HUES64 (cell line): ENCODE measurements around the gene PTGER2.

Experiments used
- H3K27ac ChIP-seq: 2 replicates; pipeline ENCODE4 v1.7.0; 2013; ENCODE audit warnings: low read depth, low read length, inconsistent platforms
- H3K27me3 ChIP-seq: 2 replicates; pipeline ENCODE4 v1.6.1; 2013; ENCODE audit warnings: mild to moderate bottlenecking, low read length; ENCODE audit not compliant: insufficient read depth
- H3K36me3 ChIP-seq: 2 replicates; pipeline ENCODE4 v1.6.1; 2013; ENCODE audit warnings: mild to moderate bottlenecking, low read length; ENCODE audit not compliant: insufficient read depth
- H3K4me1 ChIP-seq: 2 replicates; pipeline ENCODE4 v1.6.1; 2013; ENCODE audit warnings: mild to moderate bottlenecking, low read length, moderate library complexity; ENCODE audit not compliant: insufficient read depth
- H3K4me3 ChIP-seq: 2 replicates; pipeline ENCODE4 v1.5.1; 2013; ENCODE audit warnings: mild to moderate bottlenecking, low read length, moderate library complexity
- H3K9ac ChIP-seq: 2 replicates; pipeline ENCODE4 v1.6.1; 2013; ENCODE audit warnings: mild to moderate bottlenecking, low read depth, low read length
- H3K9me3 ChIP-seq: 2 replicates; pipeline ENCODE4 v1.6.1; 2013; ENCODE audit warnings: low read depth, low read length; ENCODE audit not compliant: insufficient read depth
- WGBS: fragments of 150-250, 120-280 bp; methylation state at CpG from one replicate; pipeline ENCODE4 v1.1.7; 2013; ENCODE audit warnings: missing lambda C conversion rate; 5-methylcytosine and 5-hydroxymethylcytosine counted together

Gene PTGER2

DNA sequence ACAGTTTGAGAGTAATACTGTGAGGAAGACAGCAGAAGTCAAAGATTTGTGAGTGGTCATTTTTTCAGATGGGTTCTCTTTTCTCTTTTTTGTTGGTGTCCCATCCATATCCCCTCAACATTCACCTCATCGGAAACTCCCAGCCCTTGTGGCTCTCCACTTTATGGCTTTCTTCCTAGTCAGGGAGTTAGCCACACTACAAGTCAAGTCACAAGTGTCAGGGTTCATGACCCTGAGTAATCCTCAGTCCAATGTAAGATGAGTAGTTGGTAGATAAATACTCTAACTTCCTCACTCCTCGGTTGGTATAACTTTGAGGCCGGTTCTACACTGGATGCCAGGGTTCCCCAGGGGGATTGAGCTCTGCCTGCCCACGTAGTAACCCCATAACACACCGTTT, 41.4 kb downstream of the PTGER2 start:
- Histone ChIP-seq H3K4me1 (no peaks in the 10 kb centered on the region), H3K4me3 (no peak overlapping the region), H3K9me3 (no peaks in the 10 kb centered on the region), H3K36me3 (no peaks in the 10 kb centered on the region), H3K27me3 (no peaks in the 10 kb centered on the region), H3K27ac (no peak overlapping the region), H3K9ac (no peak overlapping the region)
- 74% methylated on average over 5 of the region's 5 CpGs for WGBS

DNA sequence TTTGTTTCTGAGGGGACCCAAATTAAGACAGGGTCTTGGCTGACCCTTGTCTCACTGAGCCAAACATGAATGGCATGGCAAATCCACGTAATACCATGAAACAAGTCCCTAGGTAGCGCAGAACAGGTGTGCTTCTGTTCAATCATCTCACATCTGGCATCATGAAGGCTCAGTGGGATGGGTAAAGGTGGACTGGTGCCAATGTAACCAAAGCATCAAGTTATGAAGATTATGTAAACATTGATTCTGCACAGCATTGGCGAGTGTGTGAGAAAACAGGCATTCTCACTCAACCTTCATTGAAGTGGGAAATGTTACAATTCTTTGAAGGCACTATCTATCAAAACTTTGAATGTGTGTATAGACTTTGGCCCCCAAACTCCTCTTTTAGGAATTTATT, 41.9 kb downstream of the PTGER2 start:
- Histone ChIP-seq H3K27me3 (no peaks in the 10 kb centered on the region), H3K4me1 (no peaks in the 10 kb centered on the region), H3K9ac (no peak overlapping the region), H3K36me3 (no peaks in the 10 kb centered on the region), H3K4me3 (no peak overlapping the region), H3K27ac (no peak overlapping the region), H3K9me3 (no peaks in the 10 kb centered on the region)
- 99% methylated on average over 2 of the region's 3 CpGs for WGBS

DNA sequence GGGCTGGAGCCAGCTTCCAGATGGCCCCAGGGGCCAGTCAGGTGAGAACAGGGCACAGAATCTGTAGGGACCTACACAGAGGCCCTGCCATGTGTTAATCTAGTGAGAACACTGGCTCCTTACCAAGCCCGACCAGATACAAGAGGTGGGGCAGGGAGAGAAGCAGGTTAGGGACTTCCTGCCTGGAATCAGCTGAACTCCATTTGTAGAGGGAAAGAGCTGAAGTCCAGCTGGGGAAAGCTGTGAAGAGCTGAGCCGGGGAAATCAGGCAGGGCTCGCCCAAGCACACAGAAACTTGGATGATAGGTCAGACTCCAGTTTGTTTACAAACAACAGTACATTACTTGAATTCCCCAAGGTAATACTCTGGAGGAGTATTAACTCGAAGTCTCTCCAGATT, 46.7 kb downstream of the PTGER2 start:
- H3K27me3 ChIP-seq = no peaks in the 10 kb centered on the region
- H3K36me3 ChIP-seq = no peaks in the 10 kb centered on the region
- H3K27ac ChIP-seq = no peak overlapping the region
- WGBS = 79% methylated on average over 4 of the region's 4 CpGs
- no peaks in the 10 kb centered on the region for H3K9me3 ChIP-seq
- H3K4me1 ChIP-seq = no peaks in the 10 kb centered on the region
- H3K9ac ChIP-seq = no peak overlapping the region
- no peak overlapping the region for H3K4me3 ChIP-seq

DNA sequence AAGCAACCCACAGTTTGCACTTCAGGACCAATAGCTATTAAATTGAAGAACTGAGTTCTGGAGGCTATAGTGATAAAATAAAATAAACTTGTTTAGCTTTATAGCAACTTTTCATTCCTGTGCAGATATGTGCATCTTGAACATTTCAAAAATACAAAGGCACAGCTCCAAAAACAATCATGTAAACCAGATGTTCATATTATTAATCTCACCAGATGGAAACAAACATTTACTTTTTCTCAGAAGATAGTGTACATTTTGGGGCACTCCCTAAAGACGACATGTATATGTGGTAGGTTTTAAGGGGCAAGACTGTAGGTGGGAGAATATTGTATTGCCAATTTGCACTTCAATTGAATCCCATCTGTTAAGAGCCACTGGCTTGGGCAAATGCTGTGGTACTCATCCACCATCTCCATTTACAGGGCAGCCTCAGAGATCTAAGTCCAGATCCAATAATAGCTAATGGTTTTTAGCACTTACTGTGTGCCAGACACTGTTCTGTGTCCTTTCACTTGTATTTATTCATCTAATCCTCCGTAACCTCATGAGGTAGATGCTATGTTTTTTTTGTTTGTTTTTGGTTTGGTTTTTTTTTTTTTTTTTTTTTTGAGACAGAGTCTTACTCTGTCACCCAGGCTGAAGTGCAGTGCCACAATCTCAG, 49.1 kb downstream of the PTGER2 start:
- no peaks in the 10 kb centered on the region for H3K9me3 ChIP-seq
- H3K4me1 ChIP-seq = no peaks in the 10 kb centered on the region
- no peak overlapping the region for H3K9ac ChIP-seq
- H3K27ac ChIP-seq = no peak overlapping the region
- no peak overlapping the region for H3K4me3 ChIP-seq
- H3K36me3 ChIP-seq = no peaks in the 10 kb centered on the region
- 100% methylated on average over 1 of the region's 2 CpGs for WGBS
- no peaks in the 10 kb centered on the region for H3K27me3 ChIP-seq

DNA sequence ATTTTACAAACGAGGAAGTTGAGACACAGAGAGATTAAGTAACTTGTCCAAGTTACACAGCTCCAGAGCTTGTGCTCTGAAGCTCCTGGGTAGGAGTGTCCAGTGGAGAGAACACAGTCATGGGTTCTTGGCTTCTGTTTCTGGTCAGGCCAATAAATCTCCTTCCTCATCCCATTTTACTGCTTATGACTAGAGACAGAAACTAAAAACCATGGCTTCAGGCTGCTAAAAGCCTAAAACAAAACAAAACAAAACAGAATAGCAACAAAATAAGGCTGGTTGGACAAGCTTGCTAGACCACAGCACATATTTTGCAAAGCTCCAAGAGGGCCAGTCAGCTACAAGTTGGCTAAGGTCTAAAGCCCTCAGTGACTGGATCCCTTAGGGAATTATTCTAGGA, 49.8 kb downstream of the PTGER2 start:
- Histone ChIP-seq H3K27me3 (no peaks in the 10 kb centered on the region), H3K4me3 (no peak overlapping the region), H3K4me1 (no peaks in the 10 kb centered on the region), H3K27ac (no peak overlapping the region), H3K9ac (no peak overlapping the region), H3K9me3 (no peaks in the 10 kb centered on the region), H3K36me3 (no peaks in the 10 kb centered on the region)
- 100% methylated on average over 1 of the region's 1 CpG for WGBS

DNA sequence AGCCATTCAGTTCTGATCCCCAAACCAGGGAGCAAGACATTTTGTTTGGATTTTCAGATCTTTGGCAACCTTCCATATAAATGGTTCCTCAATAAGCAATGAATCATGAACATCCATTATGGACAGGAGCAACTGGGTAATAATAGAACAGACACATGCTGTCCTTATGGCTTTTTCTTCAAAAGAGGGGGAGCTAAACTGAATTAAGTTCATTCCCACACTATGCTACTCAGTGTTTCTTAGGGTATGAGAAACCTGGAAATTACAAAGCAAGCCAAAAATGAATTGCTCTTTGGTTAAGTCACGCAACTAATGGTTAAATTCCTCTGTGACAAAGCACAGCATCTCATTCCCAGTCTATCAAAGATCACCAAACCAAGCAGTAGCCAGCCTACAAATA, 51.0 kb downstream of the PTGER2 start:
- 96% methylated on average over 1 of the region's 1 CpG for WGBS
- Histone ChIP-seq H3K36me3 (no peaks in the 10 kb centered on the region), H3K9me3 (no peaks in the 10 kb centered on the region), H3K9ac (no peak overlapping the region), H3K27ac (no peak overlapping the region), H3K4me1 (no peaks in the 10 kb centered on the region), H3K27me3 (no peaks in the 10 kb centered on the region), H3K4me3 (no peak overlapping the region)

DNA sequence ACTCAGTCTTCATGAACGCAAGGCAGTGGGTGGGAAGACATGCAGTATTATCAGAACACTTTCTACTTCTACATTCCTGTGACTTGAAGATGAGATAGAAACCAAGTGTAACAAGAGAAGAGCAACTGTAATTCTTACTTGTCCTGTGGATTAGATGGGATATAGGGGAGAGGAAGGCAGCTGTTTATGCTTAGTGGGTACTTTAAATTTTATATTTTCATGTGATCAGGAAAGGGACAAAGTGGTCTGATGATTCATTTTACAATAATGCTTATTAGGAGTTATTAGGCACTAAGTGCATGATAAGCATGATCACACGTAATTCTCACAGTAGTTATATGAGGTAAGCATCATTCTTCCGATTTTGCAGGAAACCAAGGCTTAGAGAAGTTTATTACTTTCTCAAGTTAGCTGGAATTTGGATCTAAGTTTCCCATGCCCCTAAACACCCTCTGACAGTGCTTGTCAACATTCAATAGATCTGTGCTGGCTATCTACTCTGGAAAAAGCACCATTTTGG, 52.7 kb downstream of the PTGER2 start:
- Histone ChIP-seq H3K4me1 (no peaks in the 10 kb centered on the region), H3K27me3 (no peaks in the 10 kb centered on the region), H3K9me3 (no peaks in the 10 kb centered on the region), H3K9ac (no peak overlapping the region), H3K27ac (no peak overlapping the region), H3K4me3 (no peak overlapping the region), H3K36me3 (no peaks in the 10 kb centered on the region)
- WGBS = 100% methylated on average over 2 of the region's 3 CpGs

DNA sequence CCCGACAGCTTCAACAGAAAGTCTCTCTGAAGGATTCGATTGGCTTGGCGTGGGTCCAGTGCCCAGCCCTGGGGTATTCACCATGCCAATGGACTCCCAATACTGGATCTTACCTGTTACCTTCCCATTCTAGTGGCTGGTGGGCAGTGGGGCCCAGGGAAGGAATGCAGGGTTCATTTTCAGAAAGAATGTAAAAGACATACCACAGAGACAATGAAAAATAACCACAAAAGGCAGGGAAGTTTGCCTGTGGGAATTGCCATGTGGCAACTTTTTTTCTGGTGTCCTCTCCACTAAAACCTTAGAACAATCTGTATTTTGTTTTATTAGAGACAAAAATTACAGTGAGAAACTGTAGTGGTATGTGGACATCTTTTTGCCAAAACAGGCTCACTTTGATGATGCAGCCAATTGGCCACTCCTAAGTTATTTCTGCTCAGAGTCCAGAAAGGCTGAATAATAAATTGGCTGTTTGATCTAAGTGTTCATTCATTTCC, 55.2 kb downstream of the PTGER2 start:
- Histone ChIP-seq H3K36me3 (no peaks in the 10 kb centered on the region), H3K27me3 (no peaks in the 10 kb centered on the region), H3K9me3 (no peaks in the 10 kb centered on the region), H3K4me3 (no peak overlapping the region), H3K27ac (no peak overlapping the region), H3K9ac (no peak overlapping the region), H3K4me1 (no peaks in the 10 kb centered on the region)
- 100% methylated on average over 3 of the region's 3 CpGs for WGBS

DNA sequence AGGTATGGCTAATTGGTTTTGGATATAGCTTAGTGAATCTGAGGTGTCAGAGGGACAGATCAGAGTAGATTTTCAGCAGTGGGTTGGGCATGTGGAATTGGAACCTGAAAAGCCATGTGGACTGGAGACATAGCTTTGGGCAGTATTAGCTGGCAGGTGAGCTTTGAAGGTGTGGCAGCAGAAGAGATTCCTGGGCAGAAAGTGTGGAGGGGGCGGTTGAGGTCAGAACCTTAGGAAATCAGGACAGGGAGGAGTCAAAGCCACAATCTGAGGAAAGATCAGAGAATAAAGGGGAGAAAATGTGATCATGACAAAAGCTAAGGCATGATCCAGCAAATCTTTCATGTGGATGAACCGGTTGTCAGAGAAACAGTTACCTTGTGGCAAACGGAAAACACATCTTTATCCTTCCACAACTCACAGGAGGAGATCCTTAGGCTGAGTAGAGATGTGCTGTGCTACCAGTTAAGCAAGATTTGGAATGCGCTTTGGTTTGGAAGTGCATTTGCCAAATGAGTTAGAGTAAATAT, 56.4 kb downstream of the PTGER2 start:
- Histone ChIP-seq H3K4me1 (no peaks in the 10 kb centered on the region), H3K9me3 (no peaks in the 10 kb centered on the region), H3K9ac (no peak overlapping the region), H3K4me3 (no peak overlapping the region), H3K36me3 (no peaks in the 10 kb centered on the region), H3K27ac (no peak overlapping the region), H3K27me3 (no peaks in the 10 kb centered on the region)
- 93% methylated on average over 4 of the region's 4 CpGs for WGBS

DNA sequence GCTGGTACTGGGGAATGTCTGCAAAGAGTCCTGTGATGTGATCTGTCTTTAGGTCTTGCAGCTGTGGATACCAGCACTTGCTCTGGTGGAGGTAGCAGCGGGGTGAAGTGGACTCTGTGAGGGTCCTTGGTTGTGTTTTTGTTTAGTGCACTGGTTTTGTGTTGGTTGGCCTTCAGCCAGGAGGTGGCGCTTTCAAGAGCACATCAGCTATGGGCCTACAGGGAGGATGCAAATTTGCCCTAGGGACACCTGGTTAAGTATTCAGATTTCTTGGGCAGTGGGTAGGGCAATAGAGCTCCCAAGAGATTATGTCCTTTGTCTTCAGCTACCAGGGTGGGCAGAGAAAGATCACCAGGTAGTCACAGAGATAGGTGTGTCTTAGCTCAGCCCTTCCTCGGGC, 63.8 kb downstream of the PTGER2 start:
- H3K36me3 ChIP-seq = no peaks in the 10 kb centered on the region
- H3K4me3 ChIP-seq = no peak overlapping the region
- no peak overlapping the region for H3K9ac ChIP-seq
- H3K9me3 ChIP-seq = no peaks in the 10 kb centered on the region
- no peaks in the 10 kb centered on the region for H3K27me3 ChIP-seq
- H3K27ac ChIP-seq = no peak overlapping the region
- no peaks in the 10 kb centered on the region for H3K4me1 ChIP-seq
- 89% methylated on average over 3 of the region's 3 CpGs for WGBS
